Neural cell (in vitro differentiated cells): ENCODE measurements around the gene IGSF23. TPM values are rescaled to one million over a fixed set of nuclear protein-coding genes. Genes with fewer than 3 reads are reported as not detected.

Experiments
- H2AFZ ChIP-seq: fragments of 200-600, 300-800 bp; sonication (generic), shearing (Covaris generic); 2 replicates; pipeline ENCODE4 v1.6.0; 2014; ENCODE audit warnings: low read depth, mild to moderate bottlenecking, antibody characterized with exemption, low read length, moderate library complexity
- H3F3A ChIP-seq: fragments of 200-600 bp; shearing (Covaris generic); 2 replicates; pipeline ENCODE4 v1.6.1; 2016; ENCODE audit warnings: mild to moderate bottlenecking, moderate library complexity, mixed read lengths, antibody characterized with exemption, low read length; ENCODE audit not compliant: insufficient read depth, poor library complexity, severe bottlenecking
- H3K27ac ChIP-seq: fragments of 200-600, 300-800 bp; sonication (generic), shearing (Covaris generic); 2 replicates; pipeline ENCODE4 v1.5.1; 2014; ENCODE audit warnings: mild to moderate bottlenecking, low read length, moderate library complexity
- H3K27me3 ChIP-seq: fragments of 300-800, 200-600 bp; sonication (generic), shearing (Covaris generic); 2 replicates; pipeline ENCODE4 v1.6.0; 2014; ENCODE audit warnings: mild to moderate bottlenecking, low read depth, low read length, moderate library complexity; ENCODE audit not compliant: insufficient read depth
- H3K36me3 ChIP-seq: fragments of 300-800, 200-600 bp; sonication (generic), shearing (Covaris generic); 2 replicates; pipeline ENCODE4 v1.5.1; 2014; ENCODE audit warnings: mild to moderate bottlenecking, antibody characterized with exemption, low read length, moderate library complexity; ENCODE audit not compliant: insufficient read depth
- H3K4me2 ChIP-seq: fragments of 300-800, 200-600 bp; sonication (generic), shearing (Covaris generic); 2 replicates; pipeline ENCODE4 v1.6.0; 2014; ENCODE audit warnings: mild to moderate bottlenecking, low read length
- H3K4me3 ChIP-seq: fragments of 300-800, 200-600 bp; sonication (generic), shearing (Covaris generic); 2 replicates; pipeline ENCODE4 v1.5.1; 2014; ENCODE audit warnings: mild to moderate bottlenecking, low read length, moderate library complexity
- H3K79me2 ChIP-seq: fragments of 200-600 bp; shearing (Covaris generic); replicated peaks from 2 replicates; pipeline ENCODE4 v1.6.0; 2014; ENCODE audit warnings: mild to moderate bottlenecking, low read length, moderate library complexity; ENCODE audit not compliant: insufficient read depth
- H3K9ac ChIP-seq: fragments of 300-800, 200-600 bp; sonication (generic), shearing (Covaris generic); 2 replicates; pipeline ENCODE4 v1.6.1; 2016; ENCODE audit warnings: mild to moderate bottlenecking, low read length, mixed read lengths
- H3K9me2 ChIP-seq: fragments of 200-600 bp; shearing (Covaris generic); 2 replicates; pipeline ENCODE4 v1.6.1; 2016; ENCODE audit warnings: mild to moderate bottlenecking, low read length, mixed read lengths; ENCODE audit not compliant: insufficient read depth
- H3K9me3 ChIP-seq: fragments of 200-600, 300-800 bp; sonication (generic), shearing (Covaris generic); 2 replicates; pipeline ENCODE4 v1.6.1; 2016; ENCODE audit warnings: mild to moderate bottlenecking, mixed run types, low read length, moderate library complexity, mixed read lengths
- H4K20me1 ChIP-seq: fragments of 200-600 bp; shearing (Covaris generic); 2 replicates; pipeline ENCODE4 v1.6.1; 2016; ENCODE audit warnings: mild to moderate bottlenecking, mixed run types; ENCODE audit not compliant: insufficient read depth
- EP300 ChIP-seq: fragments of 450-650 bp; conservative IDR thresholded peaks from 2 replicates; pipeline ENCODE4 v1.6.1; 2014; ENCODE audit warnings: antibody characterized with exemption, mild to moderate bottlenecking, moderate library complexity; ENCODE audit not compliant: poor library complexity, severe bottlenecking
- EZH2 ChIP-seq: fragments of 200-600, 300-800 bp; shearing (Covaris generic), sonication (generic); IDR thresholded peaks from 2 replicates; pipeline ENCODE4 v1.6.1; 2014; ENCODE audit warnings: antibody characterized with exemption, low read length, borderline replicate concordance, mild to moderate bottlenecking; ENCODE audit not compliant: insufficient read depth, poor library complexity, severe bottlenecking
- MXI1 ChIP-seq: fragments of 450-650 bp; conservative IDR thresholded peaks from 2 replicates; pipeline ENCODE4 v1.6.1; 2014; ENCODE audit warnings: antibody characterized with exemption, mild to moderate bottlenecking; ENCODE audit not compliant: poor library complexity, severe bottlenecking
- POLR2AphosphoS5 ChIP-seq: IDR thresholded peaks from 2 replicates; pipeline ENCODE4 v1.6.1; 2012
- RAD21 ChIP-seq: fragments of 450-650 bp; conservative IDR thresholded peaks from 2 replicates; pipeline ENCODE4 v1.6.1; 2014; ENCODE audit warnings: antibody characterized with exemption, mild to moderate bottlenecking, moderate library complexity
- REST ChIP-seq: IDR thresholded peaks from 2 replicates; pipeline ENCODE4 v1.6.1; 2012; ENCODE audit warnings: borderline replicate concordance
- SMC3 ChIP-seq: fragments of 450-650 bp; conservative IDR thresholded peaks from 2 replicates; pipeline ENCODE4 v1.6.1; 2014; ENCODE audit warnings: antibody characterized with exemption, mild to moderate bottlenecking, moderate library complexity; ENCODE audit not compliant: poor library complexity
- TAF1 ChIP-seq: IDR thresholded peaks from 2 replicates; pipeline ENCODE4 v1.6.1; 2012; ENCODE audit warnings: low read depth
- polyA plus RNA-seq: library from polyadenylated mRNA; depleted of rRNA; stranded (reverse); fragments of >200 nt; gene quantifications from 2 replicates; pipeline ENCODE4 v1.2.3, GENCODE V29; 2014
- TF ChIP-seq, protein P1 (sequence below): fragments of 450-650 bp; IDR thresholded peaks from 2 replicates; pipeline ENCODE4 v1.5.1; 2014; ENCODE audit warnings: antibody characterized with exemption, mild to moderate bottlenecking, moderate library complexity; ENCODE audit not compliant: poor library complexity, severe bottlenecking

Gene IGSF23
- polyA plus RNA-seq, 1 donor from 2014 or later = not detected

GRCh38 chr19:44657211-44657921 lies 44.0 kb downstream of the IGSF23 start:
- H3K27me3 ChIP-seq = no peaks in the 10 kb centered on the region
- TF ChIP-seq EZH2 (no peak), RAD21 (peak; percentile 17), POLR2AphosphoS5 (no peak), EP300 (no peak), MXI1 (no peak), SMC3 (peak; percentile 33)
- TF ChIP-seq, protein P1, sequence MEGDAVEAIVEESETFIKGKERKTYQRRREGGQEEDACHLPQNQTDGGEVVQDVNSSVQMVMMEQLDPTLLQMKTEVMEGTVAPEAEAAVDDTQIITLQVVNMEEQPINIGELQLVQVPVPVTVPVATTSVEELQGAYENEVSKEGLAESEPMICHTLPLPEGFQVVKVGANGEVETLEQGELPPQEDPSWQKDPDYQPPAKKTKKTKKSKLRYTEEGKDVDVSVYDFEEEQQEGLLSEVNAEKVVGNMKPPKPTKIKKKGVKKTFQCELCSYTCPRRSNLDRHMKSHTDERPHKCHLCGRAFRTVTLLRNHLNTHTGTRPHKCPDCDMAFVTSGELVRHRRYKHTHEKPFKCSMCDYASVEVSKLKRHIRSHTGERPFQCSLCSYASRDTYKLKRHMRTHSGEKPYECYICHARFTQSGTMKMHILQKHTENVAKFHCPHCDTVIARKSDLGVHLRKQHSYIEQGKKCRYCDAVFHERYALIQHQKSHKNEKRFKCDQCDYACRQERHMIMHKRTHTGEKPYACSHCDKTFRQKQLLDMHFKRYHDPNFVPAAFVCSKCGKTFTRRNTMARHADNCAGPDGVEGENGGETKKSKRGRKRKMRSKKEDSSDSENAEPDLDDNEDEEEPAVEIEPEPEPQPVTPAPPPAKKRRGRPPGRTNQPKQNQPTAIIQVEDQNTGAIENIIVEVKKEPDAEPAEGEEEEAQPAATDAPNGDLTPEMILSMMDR = peak; percentile 46
- no peaks in the 10 kb centered on the region for H3K9me2 ChIP-seq
- peaks cover 5% of the 10 kb centered on the region for H3K36me3 ChIP-seq
- H2AFZ ChIP-seq = no peak overlapping the region
- no peak overlapping the region for H3K27ac ChIP-seq
- no peaks in the 10 kb centered on the region for H4K20me1 ChIP-seq
- H3K4me2 ChIP-seq = no peak overlapping the region
- no peak overlapping the region for H3K9ac ChIP-seq
- H3F3A ChIP-seq = no peaks in the 10 kb centered on the region
- no peaks in the 10 kb centered on the region for H3K79me2 ChIP-seq
- H3K9me3 ChIP-seq = no peaks in the 10 kb centered on the region
- H3K4me3 ChIP-seq = no peak overlapping the region

DNA sequence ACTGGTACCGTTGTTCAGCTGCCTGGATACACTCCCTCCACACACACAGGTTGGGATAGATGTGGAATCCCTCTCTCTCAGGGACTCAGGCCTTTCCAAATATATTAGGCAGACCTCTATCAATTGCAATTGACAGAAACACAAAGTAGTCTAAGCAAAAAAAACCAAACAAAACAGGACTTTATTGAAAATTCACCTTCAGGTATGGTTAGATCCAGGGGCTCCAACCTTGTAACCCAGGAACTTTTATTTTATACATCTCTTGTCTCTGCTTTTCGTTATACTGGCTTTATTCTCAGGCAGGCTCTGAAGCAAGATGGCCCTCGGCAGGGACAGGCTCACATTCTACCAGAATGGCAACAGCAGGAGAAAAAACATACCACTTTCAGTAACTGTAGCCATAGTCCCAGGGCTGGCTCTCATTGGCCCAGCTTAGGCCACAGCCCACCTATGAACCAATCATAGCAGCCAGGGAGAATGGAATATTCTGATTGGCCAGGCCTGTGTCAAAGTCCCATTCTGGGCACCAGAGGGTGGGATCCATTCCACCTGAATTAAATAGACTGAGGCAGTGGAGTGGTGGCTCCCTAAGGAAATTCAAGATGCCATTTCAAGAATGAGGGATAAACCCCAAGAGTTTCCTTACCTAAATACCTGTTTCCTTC lies 44.8 kb downstream of the IGSF23 start:
- H3K27ac ChIP-seq = no peak overlapping the region
- H3K27me3 ChIP-seq = no peaks in the 10 kb centered on the region
- H3K9me2 ChIP-seq = no peaks in the 10 kb centered on the region
- H3K9ac ChIP-seq = no peak overlapping the region
- H2AFZ ChIP-seq = no peak overlapping the region
- no peaks in the 10 kb centered on the region for H4K20me1 ChIP-seq
- H3K9me3 ChIP-seq = no peaks in the 10 kb centered on the region
- H3K36me3 ChIP-seq = peaks cover 5% of the 10 kb centered on the region
- TF ChIP-seq EZH2 (no peak), TAF1 (no peak)
- H3K4me3 ChIP-seq = no peak overlapping the region
- no peak overlapping the region for H3K4me2 ChIP-seq
- H3K79me2 ChIP-seq = no peaks in the 10 kb centered on the region
- H3F3A ChIP-seq = no peaks in the 10 kb centered on the region

GRCh38 chr19:44660081-44660480 lies 46.7 kb downstream of the IGSF23 start:
- Histone ChIP-seq H3K36me3 (peaks cover 5% of the 10 kb centered on the region), H3K9me3 (no peaks in the 10 kb centered on the region)
- TF ChIP-seq MXI1 = no peak
- TF ChIP-seq EZH2 = no peak
- no peak for TF ChIP-seq TAF1
- TF ChIP-seq SMC3 = no peak
- no peak for TF ChIP-seq EP300
- no peak for TF ChIP-seq RAD21
- TF ChIP-seq, protein P1 = no peak
- TF ChIP-seq POLR2AphosphoS5 = no peak
- TF ChIP-seq REST = no peak

More at GRCh38 chr19:44660081-44660480, 46.7 kb downstream of the IGSF23 start:
- Histone ChIP-seq H4K20me1 (no peaks in the 10 kb centered on the region), H3K4me3 (no peak overlapping the region), H3K9ac (no peak overlapping the region), H3F3A (no peaks in the 10 kb centered on the region), H3K27me3 (no peaks in the 10 kb centered on the region), H3K79me2 (no peaks in the 10 kb centered on the region), H3K9me2 (no peaks in the 10 kb centered on the region), H3K4me2 (no peak overlapping the region), H2AFZ (no peak overlapping the region), H3K27ac (no peak overlapping the region)
